ENCODE data around the gene CHPT1. TPM values are rescaled to one million over a fixed set of nuclear protein-coding genes. Genes with fewer than 3 reads are reported as not detected.

Gene CHPT1
- polyA plus RNA-seq, 1 of the 3 experiments (the other 2 are of a cell fraction), result 12.0 TPM

GRCh38 chr12:101720118-101720517 lies 22.7 kb downstream of the CHPT1 start:
- Histone ChIP-seq H3K27me3 (ENCODE audit: insufficient read depth) (no peaks in the 10 kb centered on the region), H3K9ac (no peak overlapping the region), H2AFZ (ENCODE audit: low read depth) (no peak overlapping the region), H3K9me2 (no peaks in the 10 kb centered on the region), H3K36me3 (replicated peaks in 1 of 2; ENCODE audit: control insufficient read depth in 1 of 2, insufficient read depth in 2 of 2, low read length in 1 of 2) (peaks cover 7 to 14% of the 10 kb centered on the region in 2 experiments), H3K4me3 (ENCODE audit: low read depth in 2 of 2, low read length in 1 of 2) (no peak overlapping the region), H3K4me1 (ENCODE audit: control insufficient read depth in 1 of 2, insufficient read depth in 2 of 2, low read depth in 1 of 2, low read length in 1 of 2) (no peaks in the 10 kb centered on the region), H3K9me3 (no peaks in the 10 kb centered on the region), H3K79me2 (ENCODE audit: insufficient read depth) (no peaks in the 10 kb centered on the region), H4K20me1 (ENCODE audit: insufficient read depth) (no peaks in the 10 kb centered on the region), H3K27ac (ENCODE audit: low read depth in 2 of 2, low read length in 1 of 2) (no peak overlapping the region), H3F3A (replicated peaks; ENCODE audit: insufficient read depth) (no peaks in the 10 kb centered on the region), H3K4me2 (no peak overlapping the region)
- ChIA-PET POLR2A (no interaction called here), CTCF (no interaction called here)
- no peak for TF ChIP-seq ZBTB33 (IDR thresholded peaks at IDR 0.05; ENCODE audit: borderline replicate concordance, low read depth)
- TF ChIP-seq SIN3A (IDR thresholded peaks at IDR 0.05; ENCODE audit: borderline replicate concordance, low read depth, low read length), result no peak
- no peak for DNase-seq

GRCh38 chr12:101722392-101722791 lies 25.0 kb downstream of the CHPT1 start:
- H2AFZ ChIP-seq (ENCODE audit: low read depth), result no peak overlapping the region
- no peaks in the 10 kb centered on the region for H3K79me2 ChIP-seq (ENCODE audit: insufficient read depth)
- H3K9me2 ChIP-seq, result no peaks in the 10 kb centered on the region
- H3K9me3 ChIP-seq, result no peaks in the 10 kb centered on the region
- H3K27me3 ChIP-seq (ENCODE audit: insufficient read depth), result no peaks in the 10 kb centered on the region
- H3F3A ChIP-seq (replicated peaks; ENCODE audit: insufficient read depth), result no peaks in the 10 kb centered on the region
- no peaks in the 10 kb centered on the region for H3K4me1 ChIP-seq (ENCODE audit: control insufficient read depth in 1 of 2, insufficient read depth in 2 of 2, low read depth in 1 of 2, low read length in 1 of 2)
- H3K36me3 ChIP-seq (replicated peaks in 1 of 2; ENCODE audit: control insufficient read depth in 1 of 2, insufficient read depth in 2 of 2, low read length in 1 of 2), result peaks cover 7 to 21% of the 10 kb centered on the region in 2 experiments
- POLR2A ChIA-PET, result no interaction called here
- CTCF ChIA-PET, result no interaction called here
- no peak overlapping the region for H3K4me2 ChIP-seq
- 96% methylated on average over 4 of the region's 4 CpGs for WGBS (ENCODE audit: low lambda C conversion rate)
- H4K20me1 ChIP-seq (ENCODE audit: insufficient read depth), result no peaks in the 10 kb centered on the region
- no peak for DNase-seq
- no peak overlapping the region for H3K27ac ChIP-seq (ENCODE audit: low read depth in 2 of 2, low read length in 1 of 2)
- no peak for TF ChIP-seq POLR2AphosphoS5 (IDR thresholded peaks at IDR 0.05; ENCODE audit: low read depth, low read length)
- no peak for TF ChIP-seq GATA2 (CRISPR knock-in tag; IDR thresholded peaks at IDR 0.05)
- TF ChIP-seq FOSL2 (IDR thresholded peaks at IDR 0.05; ENCODE audit: borderline replicate concordance, low read depth), result no peak
- TF ChIP-seq TCF12 (IDR thresholded peaks at IDR 0.05), result no peak
- no peak for TF ChIP-seq RAD21 (IDR thresholded peaks at IDR 0.05; ENCODE audit: low read length)
- TF ChIP-seq RXRA (IDR thresholded peaks at IDR 0.05; ENCODE audit: borderline replicate concordance, low read depth), result no peak
- TF ChIP-seq EP300 (IDR thresholded peaks at IDR 0.05; ENCODE audit: borderline replicate concordance in 1 of 2, low read depth in 1 of 2, low read length in 1 of 2), result no peak
- no peak for TF ChIP-seq RFX5 (IDR thresholded peaks at IDR 0.05; ENCODE audit: low read length)
- no peak for TF ChIP-seq EZH2phosphoT487 (IDR thresholded peaks at IDR 0.05; ENCODE audit: borderline replicate concordance, low read depth)
- H3K4me3 ChIP-seq (ENCODE audit: low read depth in 2 of 2, low read length in 1 of 2), result no peak overlapping the region
- no peak overlapping the region for H3K9ac ChIP-seq

GRCh38 chr12:101727098-101727497 lies 29.7 kb downstream of the CHPT1 start:
- no peak for TF ChIP-seq ELF1 (IDR thresholded peaks at IDR 0.05)
- TF ChIP-seq RAD21 (IDR thresholded peaks at IDR 0.05; ENCODE audit: low read length), result no peak
- TF ChIP-seq POLR2AphosphoS5 (IDR thresholded peaks at IDR 0.05; ENCODE audit: low read depth, low read length), result no peak
- TF ChIP-seq NRF1 (IDR thresholded peaks at IDR 0.05; ENCODE audit: low read depth, low read length), result no peak
- TF ChIP-seq CHD2 (IDR thresholded peaks at IDR 0.05; ENCODE audit: low read length, partially characterized antibody), result no peak
- TF ChIP-seq TCF12 (IDR thresholded peaks at IDR 0.05), result no peak
- TF ChIP-seq USF1 (IDR thresholded peaks at IDR 0.05; ENCODE audit: borderline replicate concordance, low read depth), result no peak
- no peak for TF ChIP-seq SMC3 (IDR thresholded peaks at IDR 0.05; ENCODE audit: low read depth, low read length)
- DNase-seq, result no peak
- no peaks in the 10 kb centered on the region for H3K4me1 ChIP-seq (ENCODE audit: control insufficient read depth in 1 of 2, insufficient read depth in 2 of 2, low read depth in 1 of 2, low read length in 1 of 2)
- H3K9me3 ChIP-seq, result no peaks in the 10 kb centered on the region
- H3K9me2 ChIP-seq, result no peaks in the 10 kb centered on the region
- no peaks in the 10 kb centered on the region for H3K79me2 ChIP-seq (ENCODE audit: insufficient read depth)
- H2AFZ ChIP-seq (ENCODE audit: low read depth), result no peak overlapping the region
- H3K27ac ChIP-seq (ENCODE audit: low read depth in 2 of 2, low read length in 1 of 2), result no peak overlapping the region
- H3F3A ChIP-seq (replicated peaks; ENCODE audit: insufficient read depth), result no peaks in the 10 kb centered on the region
- H3K36me3 ChIP-seq (replicated peaks in 1 of 2; ENCODE audit: control insufficient read depth in 1 of 2, insufficient read depth in 2 of 2, low read length in 1 of 2), result peaks cover 22 to 23% of the 10 kb centered on the region in 2 experiments
- CTCF ChIA-PET, result no interaction called here
- no peak overlapping the region for H3K9ac ChIP-seq
- H3K27me3 ChIP-seq (ENCODE audit: insufficient read depth), result no peaks in the 10 kb centered on the region
- POLR2A ChIA-PET, result no interaction called here
- H3K4me2 ChIP-seq, result no peak overlapping the region
- H3K4me3 ChIP-seq (ENCODE audit: low read depth in 2 of 2, low read length in 1 of 2), result no peak overlapping the region
- no peaks in the 10 kb centered on the region for H4K20me1 ChIP-seq (ENCODE audit: insufficient read depth)

Measured in SK-N-SH (cell line).